K562 (cell line): Measurements from ENCODE around the gene ARL6IP6. TPM values are rescaled to one million over a fixed set of nuclear protein-coding genes. Genes with fewer than 3 reads are reported as not detected.

Experiments
- BRD9 ChIP-seq: fragments of 450-650 bp; IDR thresholded peaks from 2 replicates; pipeline ENCODE4 v1.6.1; 2018; ENCODE audit warnings: low read depth; ENCODE audit not compliant: partially characterized antibody
- LARP7 ChIP-seq: fragments of 450-650 bp; IDR thresholded peaks from 2 replicates; pipeline ENCODE4 v1.6.1; 2016
- MAFG ChIP-seq: fragments of 450-650 bp; conservative IDR thresholded peaks from 2 replicates; pipeline ENCODE4 v1.6.1; 2016; ENCODE audit warnings: missing genetic modification characterization, missing compliant biosample characterization
- STAT5A ChIP-seq: IDR thresholded peaks from 2 replicates; pipeline ENCODE4 v1.6.1; 2012; ENCODE audit warnings: low read length, inconsistent platforms, borderline replicate concordance
- SUPT5H ChIP-seq: fragments of 450-650 bp; IDR thresholded peaks from 2 replicates; pipeline ENCODE4 v1.6.1; 2016
- TRIM28 ChIP-seq: fragments of 450-650 bp; IDR thresholded peaks from 2 replicates; pipeline ENCODE4 v1.6.1; 2017
- ZBTB40 ChIP-seq, 2 experiments: fragments of 450-650 bp in 1 of 2; sonication (generic) in 1 of 2; formaldehyde crosslinking in 1 of 2; IDR thresholded peaks; 2 replicates each; pipeline versions ENCODE4 v1.7.1 to v1.9.0; 2016 to 2022; ENCODE audit warnings: inconsistent platforms in 1 of 2, mild to moderate bottlenecking in 1 of 2, missing genetic modification reagents in 1 of 2
- ZNF407 ChIP-seq: fragments of 450-650 bp; IDR thresholded peaks from 2 replicates; pipeline ENCODE4 v1.6.1; 2016; ENCODE audit warnings: low read depth
- polyA plus RNA-seq, 8 experiments: library from polyadenylated mRNA; depleted of rRNA in 4 of 8; stranded (reverse) in 5 of 8; unstranded in 3 of 8; fragments of >200 nt; fragmentation: Nextera tagmentation in 2 of 8; fragmentation: Illumina TruSeq in 1 of 8; extraction: Ambion mirVana in 2 of 8; extraction: Trizol in 1 of 8; gene quantifications; 2 replicates each; pipeline versions ENCODE4 v1.2.1 to v1.2.3, GENCODE V29; 2011 to 2014; ENCODE audit warnings: inconsistent platforms in 1 of 8, missing spikeins in 1 of 8
- total RNA-seq, 7 experiments: library from RNA; depleted of rRNA in 6 of 7; stranded (reverse); fragments of >200 nt in 6 of 7; fragmentation: Illumina TruSeq in 2 of 7; extraction: Trizol in 2 of 7; gene quantifications; 2 replicates each; pipeline versions ENCODE4 v1.2.1 to v1.2.3, GENCODE V29; 2011 to 2021; ENCODE audit warnings: low replicate concordance in 1 of 7
- TF ChIP-seq, protein P1 (sequence below): fragments of 450-650 bp; IDR thresholded peaks from 2 replicates; pipeline ENCODE4 v1.6.1; 2016; ENCODE audit warnings: borderline replicate concordance

Gene ARL6IP6
- total and polyA plus RNA-seq, 9 of the 15 experiments (the other 6 are each of a cell fraction or from before 2014, with no cell fraction given) = 19.2 to 98.5 (median 36.2) TPM

- peak; percentile 22; the same call in 1 of the 2 replicates for TF ChIP-seq ZBTB40 (IDR thresholded peaks at IDR 0.05)
- no peak for TF ChIP-seq ZBTB40 (CRISPR knock-in tag; IDR thresholded peaks at IDR 0.05)
- TF ChIP-seq MAFG (tag) = no peak
- TF ChIP-seq STAT5A = no peak
- TF ChIP-seq LARP7 = peak; percentile 97; the same call in 1 of the 2 replicates
- 0 out of 2 replicates have a peak, but pooled peaks have one; percentile 22 for TF ChIP-seq ZNF407
- TF ChIP-seq, protein P1, sequence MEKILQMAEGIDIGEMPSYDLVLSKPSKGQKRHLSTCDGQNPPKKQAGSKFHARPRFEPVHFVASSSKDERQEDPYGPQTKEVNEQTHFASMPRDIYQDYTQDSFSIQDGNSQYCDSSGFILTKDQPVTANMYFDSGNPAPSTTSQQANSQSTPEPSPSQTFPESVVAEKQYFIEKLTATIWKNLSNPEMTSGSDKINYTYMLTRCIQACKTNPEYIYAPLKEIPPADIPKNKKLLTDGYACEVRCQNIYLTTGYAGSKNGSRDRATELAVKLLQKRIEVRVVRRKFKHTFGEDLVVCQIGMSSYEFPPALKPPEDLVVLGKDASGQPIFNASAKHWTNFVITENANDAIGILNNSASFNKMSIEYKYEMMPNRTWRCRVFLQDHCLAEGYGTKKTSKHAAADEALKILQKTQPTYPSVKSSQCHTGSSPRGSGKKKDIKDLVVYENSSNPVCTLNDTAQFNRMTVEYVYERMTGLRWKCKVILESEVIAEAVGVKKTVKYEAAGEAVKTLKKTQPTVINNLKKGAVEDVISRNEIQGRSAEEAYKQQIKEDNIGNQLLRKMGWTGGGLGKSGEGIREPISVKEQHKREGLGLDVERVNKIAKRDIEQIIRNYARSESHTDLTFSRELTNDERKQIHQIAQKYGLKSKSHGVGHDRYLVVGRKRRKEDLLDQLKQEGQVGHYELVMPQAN = peak; percentile 93
- TF ChIP-seq TRIM28 = no peak
- peak; percentile 77 for TF ChIP-seq BRD9
- no peak for TF ChIP-seq SUPT5H
These were observed 1.6 kb upstream of the ARL6IP6 start (continued) for GRCh38 chr2:152716805-152717227.
